HuH-7 (cell line): ENCODE results near the gene MS4A13.
"Not testable (repeated sequence)": the region's sequence is repeated elsewhere in the genome, so short reads cannot be mapped to it uniquely, and the experiment has no call there.

Source experiments
- DNase-seq: peaks from one replicate; pipeline ENCODE4 v3.0.0; 2011; ENCODE audit warnings: low spot score

Gene MS4A13

GRCh38 chr11:60530454-60531100 lies 15.4 kb downstream of the MS4A13 start:
- DNase-seq = no peak

- DNase-seq = not testable (repeated sequence)
These were observed 17.2 kb downstream of the MS4A13 start for GRCh38 chr11:60532383-60532782.

- not testable (repeated sequence) for DNase-seq
These were observed 23.4 kb downstream of the MS4A13 start for GRCh38 chr11:60538627-60539026.

- DNase-seq = no peak
These were observed 28.9 kb downstream of the MS4A13 start for GRCh38 chr11:60544077-60544476.

- DNase-seq = no peak
These were observed 46.1 kb downstream of the MS4A13 start for GRCh38 chr11:60561254-60561653.

- no peak for DNase-seq
These were observed 48.5 kb downstream of the MS4A13 start for GRCh38 chr11:60563553-60564235.

GRCh38 chr11:60566776-60567175 lies 51.6 kb downstream of the MS4A13 start:
- no peak for DNase-seq

GRCh38 chr11:60570970-60571369 lies 55.8 kb downstream of the MS4A13 start:
- DNase-seq = no peak

- no peak for DNase-seq
These were observed 74.4 kb downstream of the MS4A13 start for GRCh38 chr11:60589611-60590010.
